ENCODE measurements around the gene PEX14. TPM values are rescaled to one million over a fixed set of nuclear protein-coding genes. Genes with fewer than 3 reads are reported as not detected.

The PEX14 gene
- total RNA-seq, 1 donor from 2014 or later, result 31.4 TPM

DNA sequence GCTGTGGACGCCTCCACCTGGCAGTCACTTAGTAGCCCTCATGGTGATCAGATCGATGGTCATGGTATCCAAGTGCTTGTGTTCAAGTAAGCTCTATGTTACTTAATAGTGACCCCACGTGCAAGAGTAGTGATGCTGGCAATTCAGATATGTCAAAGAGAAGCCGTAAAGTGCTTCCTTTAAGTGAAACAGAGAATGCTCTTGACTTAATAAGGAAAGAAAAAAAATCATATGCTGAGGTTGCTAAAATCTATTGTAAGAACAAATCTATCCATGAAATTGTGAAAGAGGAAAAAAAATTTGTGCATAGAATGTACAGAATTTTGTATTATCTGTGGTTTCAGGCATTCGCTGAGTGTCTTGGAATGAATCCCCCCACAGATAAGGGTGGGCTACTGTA, 113.9 kb downstream of the PEX14 start:
- peaks cover 22% of the 10 kb centered on the region for H3K9me3 Mint-ChIP-seq
- peaks cover 3% of the 10 kb centered on the region for H3K4me1 Mint-ChIP-seq
- peaks cover 25% of the 10 kb centered on the region for H3K36me3 Mint-ChIP-seq
- TF ChIP-seq, protein P1, sequence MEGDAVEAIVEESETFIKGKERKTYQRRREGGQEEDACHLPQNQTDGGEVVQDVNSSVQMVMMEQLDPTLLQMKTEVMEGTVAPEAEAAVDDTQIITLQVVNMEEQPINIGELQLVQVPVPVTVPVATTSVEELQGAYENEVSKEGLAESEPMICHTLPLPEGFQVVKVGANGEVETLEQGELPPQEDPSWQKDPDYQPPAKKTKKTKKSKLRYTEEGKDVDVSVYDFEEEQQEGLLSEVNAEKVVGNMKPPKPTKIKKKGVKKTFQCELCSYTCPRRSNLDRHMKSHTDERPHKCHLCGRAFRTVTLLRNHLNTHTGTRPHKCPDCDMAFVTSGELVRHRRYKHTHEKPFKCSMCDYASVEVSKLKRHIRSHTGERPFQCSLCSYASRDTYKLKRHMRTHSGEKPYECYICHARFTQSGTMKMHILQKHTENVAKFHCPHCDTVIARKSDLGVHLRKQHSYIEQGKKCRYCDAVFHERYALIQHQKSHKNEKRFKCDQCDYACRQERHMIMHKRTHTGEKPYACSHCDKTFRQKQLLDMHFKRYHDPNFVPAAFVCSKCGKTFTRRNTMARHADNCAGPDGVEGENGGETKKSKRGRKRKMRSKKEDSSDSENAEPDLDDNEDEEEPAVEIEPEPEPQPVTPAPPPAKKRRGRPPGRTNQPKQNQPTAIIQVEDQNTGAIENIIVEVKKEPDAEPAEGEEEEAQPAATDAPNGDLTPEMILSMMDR (IDR thresholded peaks at IDR 0.05; ENCODE audit: unreplicated experiment), result no peak
- DNase-seq (ENCODE audit: low spot score in 2 of 2, unreplicated experiment in 2 of 2), result no peak
- H3K27me3 Mint-ChIP-seq (ENCODE audit: low read depth), result no peaks in the 10 kb centered on the region
- no peak overlapping the region for H3K4me3 Mint-ChIP-seq
- no peak overlapping the region for H3K27ac Mint-ChIP-seq

DNA sequence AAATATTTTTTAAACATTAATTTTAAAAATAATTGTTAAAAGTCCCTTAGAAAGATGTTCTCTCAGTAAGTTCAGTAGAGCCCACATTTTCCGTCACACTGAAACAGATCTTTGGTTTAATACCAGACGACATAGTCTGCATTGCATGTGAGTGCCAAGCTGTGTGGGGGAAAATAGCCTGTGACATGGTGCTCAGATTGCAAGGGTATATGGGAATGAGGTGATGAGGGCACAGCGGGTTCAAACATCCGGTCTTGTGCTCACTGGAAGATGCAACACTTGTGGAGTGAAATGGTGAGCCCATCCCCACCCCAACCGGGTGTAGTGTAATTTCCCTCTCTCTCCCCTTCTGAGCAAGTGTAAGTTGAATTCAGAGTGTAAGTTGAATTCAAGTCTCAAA, 114.3 kb downstream of the PEX14 start:
- no peak overlapping the region for H3K4me3 Mint-ChIP-seq
- DNase-seq (ENCODE audit: low spot score in 2 of 2, unreplicated experiment in 2 of 2), result no peak
- peaks cover 20% of the 10 kb centered on the region for H3K36me3 Mint-ChIP-seq
- no peaks in the 10 kb centered on the region for H3K27me3 Mint-ChIP-seq (ENCODE audit: low read depth)
- TF ChIP-seq, protein P1 (IDR thresholded peaks at IDR 0.05; ENCODE audit: unreplicated experiment), result no peak
- H3K9me3 Mint-ChIP-seq, result peaks cover 18% of the 10 kb centered on the region
- peaks cover 3% of the 10 kb centered on the region for H3K4me1 Mint-ChIP-seq
- no peak overlapping the region for H3K27ac Mint-ChIP-seq

DNA sequence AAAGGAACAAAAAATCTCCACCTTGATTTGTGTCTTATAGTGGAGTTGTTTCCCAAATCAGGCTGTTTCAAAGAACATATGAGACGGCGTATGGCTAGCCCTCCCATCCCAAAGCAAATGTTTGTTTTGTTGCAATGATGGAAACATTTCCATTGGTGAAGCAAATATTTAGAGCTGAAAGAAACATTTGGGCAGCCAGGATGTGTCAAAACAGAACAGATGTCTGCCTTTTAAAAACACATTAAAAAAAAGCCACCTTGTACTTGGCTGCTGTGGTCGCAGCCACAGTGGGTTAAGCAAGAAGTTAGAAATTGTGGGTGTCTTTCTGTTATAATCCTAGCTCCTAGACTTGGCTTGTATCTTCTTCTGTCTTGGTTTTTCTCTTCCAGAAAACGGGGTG, 116.3 kb downstream of the PEX14 start:
- Mint-ChIP-seq H3K4me3 (no peak overlapping the region), H3K36me3 (peaks cover 5% of the 10 kb centered on the region), H3K9me3 (peaks cover 4% of the 10 kb centered on the region), H3K4me1 (peaks cover 3% of the 10 kb centered on the region), H3K27me3 (ENCODE audit: low read depth) (no peaks in the 10 kb centered on the region), H3K27ac (no peak overlapping the region)
- TF ChIP-seq, protein P1 (IDR thresholded peaks at IDR 0.05; ENCODE audit: unreplicated experiment), result no peak
- no peak for DNase-seq (ENCODE audit: low spot score in 2 of 2, unreplicated experiment in 2 of 2)

DNA sequence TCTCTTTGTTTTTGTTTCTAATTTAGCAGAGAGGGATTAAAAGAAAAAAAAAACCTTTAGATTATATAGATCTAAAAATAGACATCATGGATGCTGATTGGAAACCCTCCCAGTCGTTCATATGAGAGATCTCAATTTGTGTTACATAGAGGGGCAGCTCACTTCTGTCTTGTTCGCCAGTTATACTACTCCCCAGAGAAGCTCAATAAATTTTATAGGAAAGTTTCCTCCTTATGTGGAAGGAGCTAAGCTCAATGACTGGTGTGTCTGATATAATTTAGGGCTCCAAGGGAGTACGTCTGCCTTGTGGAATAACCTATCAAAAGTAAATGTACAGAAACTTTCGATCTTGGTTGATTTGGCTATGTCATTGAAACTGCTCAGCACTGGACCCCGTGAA, 117.6 kb downstream of the PEX14 start:
- DNase-seq (ENCODE audit: low spot score in 2 of 2, unreplicated experiment in 2 of 2), result no peak
- TF ChIP-seq, protein P1 (IDR thresholded peaks at IDR 0.05; ENCODE audit: unreplicated experiment), result no peak
- Mint-ChIP-seq H3K4me1 (peaks cover 3% of the 10 kb centered on the region), H3K27me3 (ENCODE audit: low read depth) (no peaks in the 10 kb centered on the region), H3K9me3 (no peaks in the 10 kb centered on the region), H3K36me3 (no peaks in the 10 kb centered on the region), H3K27ac (no peak overlapping the region), H3K4me3 (no peak overlapping the region)

DNA sequence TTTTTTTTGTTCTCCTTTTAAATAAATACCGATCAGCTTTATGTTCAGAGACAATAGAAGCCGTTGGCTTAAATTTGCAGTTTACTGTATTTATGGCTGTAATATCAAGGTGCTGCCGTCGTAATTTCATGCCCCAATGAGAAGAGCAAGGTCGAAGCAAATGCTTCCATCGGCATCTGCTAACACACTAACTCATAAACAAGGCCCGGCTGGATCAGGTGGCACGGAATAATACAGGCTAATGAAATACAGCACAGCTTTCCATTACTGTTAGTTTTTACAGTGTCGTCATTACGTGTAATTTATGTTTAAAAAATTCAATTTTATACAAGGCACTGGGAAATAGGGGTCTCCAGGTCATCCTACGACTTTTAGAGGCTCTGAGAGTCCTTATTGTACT, 119.0 kb downstream of the PEX14 start:
- Mint-ChIP-seq H3K27me3 (ENCODE audit: low read depth) (no peaks in the 10 kb centered on the region), H3K9me3 (no peaks in the 10 kb centered on the region), H3K4me1 (peaks cover 3% of the 10 kb centered on the region), H3K27ac (no peak overlapping the region), H3K36me3 (no peaks in the 10 kb centered on the region), H3K4me3 (no peak overlapping the region)
- TF ChIP-seq, protein P1 (IDR thresholded peaks at IDR 0.05; ENCODE audit: unreplicated experiment), result no peak
- DNase-seq (ENCODE audit: low spot score in 2 of 2, unreplicated experiment in 2 of 2), result no peak

DNA sequence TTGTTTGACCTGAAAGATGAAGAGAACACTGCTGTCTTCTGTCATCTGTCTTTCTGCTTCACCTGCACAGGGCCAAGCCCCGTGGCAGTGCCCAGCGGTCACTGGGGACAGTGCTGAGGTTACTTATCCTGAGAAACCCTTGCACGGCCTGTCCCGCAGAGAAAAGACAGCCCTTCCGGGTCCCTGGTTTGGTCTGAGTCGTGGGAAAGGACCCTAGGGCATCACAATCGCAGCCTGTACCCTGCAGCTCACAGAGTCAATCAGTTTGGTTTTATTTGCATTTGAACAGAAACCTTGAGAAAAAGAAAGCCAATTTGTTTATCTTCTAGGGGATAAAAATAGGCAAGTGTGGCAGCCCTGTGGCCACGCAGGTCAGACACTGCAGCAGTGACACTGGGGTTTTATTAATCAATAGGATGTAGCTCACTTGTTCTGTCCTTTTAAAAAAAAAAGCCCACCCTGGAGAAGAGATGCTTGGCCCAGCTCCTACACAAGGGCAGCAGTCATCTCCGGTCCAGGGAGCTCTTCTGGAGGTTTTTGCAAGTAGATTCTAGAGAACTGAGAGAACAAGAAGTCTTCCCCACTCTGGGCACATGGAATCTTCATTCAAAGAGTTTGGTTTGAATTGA, 120.0 kb downstream of the PEX14 start:
- H3K27me3 Mint-ChIP-seq (ENCODE audit: low read depth), result no peaks in the 10 kb centered on the region
- H3K27ac Mint-ChIP-seq, result no peak overlapping the region
- H3K9me3 Mint-ChIP-seq, result no peaks in the 10 kb centered on the region
- no peaks in the 10 kb centered on the region for H3K36me3 Mint-ChIP-seq
- no peak overlapping the region for H3K4me3 Mint-ChIP-seq
- peaks cover 10% of the 10 kb centered on the region for H3K4me1 Mint-ChIP-seq
- no peak for DNase-seq (ENCODE audit: low spot score in 2 of 2, unreplicated experiment in 2 of 2)
- TF ChIP-seq, protein P1 (IDR thresholded peaks at IDR 0.05; ENCODE audit: unreplicated experiment), result no peak

All from mesothelial cell of epicardium (in vitro differentiated cells).